Kidney (tissue), 14 donors: Measurements from ENCODE around the gene C4orf36. TPM values are rescaled to one million over a fixed set of nuclear protein-coding genes. Genes with fewer than 3 reads are reported as not detected.
A peak's percentile ranks its signal among the peaks of the same experiment; 100 is the strongest.
"Not testable (repeated sequence)": the region's sequence is repeated elsewhere in the genome, so short reads cannot be mapped to it uniquely, and the experiment has no call there.

Experiments used
- DNase-seq, 5 donors: peaks; one replicate each; pipeline ENCODE4 v3.0.0-alpha.2; 2013 to 2020
- FAIRE-seq: peaks from 2 replicates; lab custom pipeline; 2012; peaks lifted over from hg19 to GRCh38; lab: Jason Lieb, UNC
- H3K27ac ChIP-seq, 2 donors: one replicate each; pipeline ENCODE4 v1.7.0; 2013; ENCODE audit warnings: low read depth in 2 of 2, low read length in 2 of 2, inconsistent platforms in 1 of 2
- H3K27me3 ChIP-seq: one replicate; pipeline ENCODE4 v1.7.1; 2013; ENCODE audit warnings: low read length, inconsistent platforms; ENCODE audit not compliant: control insufficient read depth, insufficient read depth
- H3K36me3 ChIP-seq, 3 donors: one replicate each; pipeline versions ENCODE4 v1.7.0 to v1.7.1; 2013; ENCODE audit warnings: low read length in 3 of 3, control low read depth in 1 of 3, inconsistent platforms in 1 of 3; ENCODE audit not compliant: insufficient read depth in 3 of 3, control insufficient read depth in 2 of 3
- H3K4me1 ChIP-seq, 3 donors: one replicate each; pipeline versions ENCODE4 v1.7.0 to v1.7.1; 2013; ENCODE audit warnings: low read length in 3 of 3, inconsistent platforms in 1 of 3, low read depth in 1 of 3; ENCODE audit not compliant: control insufficient read depth in 2 of 3, insufficient read depth in 2 of 3
- H3K4me3 ChIP-seq, 3 donors: one replicate each; pipeline versions ENCODE4 v1.7.0 to v1.8.1; 2013; ENCODE audit warnings: low read length in 3 of 3, control low read depth in 1 of 3, inconsistent platforms in 1 of 3
- H3K9ac ChIP-seq, 3 donors: one replicate each; pipeline versions ENCODE4 v1.7.0 to v1.7.1; 2013; ENCODE audit warnings: low read length in 3 of 3, control low read depth in 1 of 3, inconsistent platforms in 1 of 3
- H3K9me3 ChIP-seq, 3 donors: one replicate each; pipeline versions ENCODE4 v1.7.0 to v1.7.1; 2013; ENCODE audit warnings: low read length in 3 of 3, control low read depth in 1 of 3, inconsistent platforms in 1 of 3; ENCODE audit not compliant: control insufficient read depth in 2 of 3, insufficient read depth in 1 of 3
- intact Hi-C: fragments of 100-400 bp; cut with DNase I; formaldehyde crosslinking; loops from one replicate; pipeline ENCODE4 v1.11.1; 2022
- polyA plus RNA-seq: library from polyadenylated mRNA; stranded (reverse); fragments of 350-450 nt; fragmentation: Illumina TruSeq; extraction: RNeasy Lipid Tissue Mini Kit (QIAGEN cat#74804); gene quantifications from one replicate; pipeline ENCODE4 v1.2.3, GENCODE V29; 2014; ENCODE audit warnings: low read depth, low replicate concordance; ENCODE audit not compliant: insufficient read depth
- total RNA-seq: library from RNA; stranded (reverse); fragmentation: NEBNext Ultra II Directional; extraction: Animal tissue kit (Norgen Biotek cat#: 25700); gene quantifications from one replicate; pipeline ENCODE4 v1.2.1, GENCODE V29; 2021
- TF ChIP-seq, protein P1 (sequence below): IDR thresholded peaks from 3 replicates; pipeline ENCODE4 v1.5.1; 2012; ENCODE audit warnings: mild to moderate bottlenecking, moderate library complexity, borderline replicate concordance; ENCODE audit not compliant: insufficient read depth; ENCODE audit errors: extremely low read depth
- donor health status: control.
- donor health status: control.
- donor health status: control.
- donor health status: control.
- donor health status: control.
- donor health status: DM: yes; HTN: yes; CAD: no.
- donor health status: Normal renal cell carcinoma (clear cell type).

Gene C4orf36
- total and polyA plus RNA-seq, 2 donors from 2014 or later, result 2.0 TPM; not detected in 1

GRCh38 chr4:86876894-86877685, 15.1 kb downstream of the C4orf36 start:
- no peak for FAIRE-seq
- peak in 2 of 5 donors; percentile 12 to 26 for DNase-seq
- no peak overlapping the region for H3K4me3 ChIP-seq
- intact Hi-C loops, result no loop called here
- no peak overlapping the region for H3K9ac ChIP-seq
- no peak overlapping the region for H3K27ac ChIP-seq
- no peaks in the 10 kb centered on the region for H3K27me3 ChIP-seq
- H3K4me1 ChIP-seq, result no peaks in the 10 kb centered on the region
- peaks cover 0 to 11% (median 3%) of the 10 kb centered on the region in 3 donors for H3K9me3 ChIP-seq
- TF ChIP-seq, protein P1, sequence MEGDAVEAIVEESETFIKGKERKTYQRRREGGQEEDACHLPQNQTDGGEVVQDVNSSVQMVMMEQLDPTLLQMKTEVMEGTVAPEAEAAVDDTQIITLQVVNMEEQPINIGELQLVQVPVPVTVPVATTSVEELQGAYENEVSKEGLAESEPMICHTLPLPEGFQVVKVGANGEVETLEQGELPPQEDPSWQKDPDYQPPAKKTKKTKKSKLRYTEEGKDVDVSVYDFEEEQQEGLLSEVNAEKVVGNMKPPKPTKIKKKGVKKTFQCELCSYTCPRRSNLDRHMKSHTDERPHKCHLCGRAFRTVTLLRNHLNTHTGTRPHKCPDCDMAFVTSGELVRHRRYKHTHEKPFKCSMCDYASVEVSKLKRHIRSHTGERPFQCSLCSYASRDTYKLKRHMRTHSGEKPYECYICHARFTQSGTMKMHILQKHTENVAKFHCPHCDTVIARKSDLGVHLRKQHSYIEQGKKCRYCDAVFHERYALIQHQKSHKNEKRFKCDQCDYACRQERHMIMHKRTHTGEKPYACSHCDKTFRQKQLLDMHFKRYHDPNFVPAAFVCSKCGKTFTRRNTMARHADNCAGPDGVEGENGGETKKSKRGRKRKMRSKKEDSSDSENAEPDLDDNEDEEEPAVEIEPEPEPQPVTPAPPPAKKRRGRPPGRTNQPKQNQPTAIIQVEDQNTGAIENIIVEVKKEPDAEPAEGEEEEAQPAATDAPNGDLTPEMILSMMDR, result no peak
- H3K36me3 ChIP-seq, result no peaks in the 10 kb centered on the region

- H3K27ac ChIP-seq, H3K36me3 ChIP-seq, H3K27me3 ChIP-seq, H3K4me1 ChIP-seq, FAIRE-seq, H3K4me3 ChIP-seq, DNase-seq, H3K9ac ChIP-seq, intact Hi-C loops: not testable (repeated sequence)
- peaks cover 0 to 11% (median 3%) of the 10 kb centered on the region in 3 donors for H3K9me3 ChIP-seq
These were observed 16.8 kb downstream of the C4orf36 start for GRCh38 chr4:86875436-86875835.

DNA sequence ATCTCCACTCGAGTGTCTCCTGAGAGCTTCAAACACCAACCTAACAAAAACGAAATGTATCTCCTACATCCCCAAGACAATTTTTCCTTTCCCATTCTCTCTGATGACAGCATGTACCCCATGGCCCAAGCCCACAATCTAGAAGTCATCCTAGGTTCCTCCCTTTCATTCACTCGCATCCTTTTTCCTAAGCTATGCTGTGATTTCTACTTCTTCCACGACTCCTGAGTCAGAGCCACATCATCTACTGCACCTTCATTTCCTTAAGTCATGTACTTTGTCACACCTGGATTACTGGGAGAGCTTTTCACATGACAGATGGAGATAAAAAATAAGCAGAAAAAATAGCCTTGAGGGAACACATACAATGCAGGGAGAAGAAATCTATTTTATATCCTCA, 20.1 kb downstream of the C4orf36 start:
- FAIRE-seq (no peak), DNase-seq (no peak)
- intact Hi-C loops, result no loop called here

DNA sequence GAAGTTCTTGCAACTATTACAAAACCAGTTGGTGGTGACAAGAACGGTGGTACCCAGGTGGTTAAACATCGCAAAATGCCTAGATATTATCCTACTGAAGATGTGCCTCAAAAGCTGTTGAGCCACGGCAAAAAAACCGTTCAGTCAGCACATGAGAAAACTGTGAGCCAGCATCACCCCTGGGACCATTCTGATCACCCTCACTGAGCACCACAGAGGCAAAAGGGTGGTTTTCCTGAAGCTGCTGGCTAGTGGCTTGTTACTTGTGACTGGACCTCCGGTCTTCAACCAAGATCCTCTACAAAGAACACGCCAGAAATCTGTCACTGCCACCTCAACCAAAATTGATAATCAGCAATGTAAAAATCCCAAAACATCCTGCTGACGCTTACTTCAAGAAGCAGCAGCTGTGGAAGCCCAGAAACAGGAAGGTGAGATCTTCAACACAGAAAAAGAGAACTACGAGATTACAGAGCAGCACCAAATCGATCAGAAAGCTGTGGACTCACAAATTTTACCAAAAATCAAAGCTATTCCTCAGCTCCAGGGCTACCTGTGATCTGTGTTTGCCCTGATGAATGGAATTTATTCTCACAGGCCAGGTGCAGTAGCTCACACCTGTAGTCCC, 21.7 kb downstream of the C4orf36 start:
- no peak for FAIRE-seq

More for the DNA sequence above, 20.1 kb downstream of the C4orf36 start:
- no peaks in the 10 kb centered on the region for H3K27me3 ChIP-seq
- H3K9ac ChIP-seq, result no peak overlapping the region
- H3K4me3 ChIP-seq, result no peak overlapping the region
- TF ChIP-seq, protein P1, result no peak
- no peaks in the 10 kb centered on the region for H3K4me1 ChIP-seq
- H3K9me3 ChIP-seq, result no peaks in the 10 kb centered on the region
- H3K36me3 ChIP-seq, result no peaks in the 10 kb centered on the region
- H3K27ac ChIP-seq, result no peak overlapping the region

More for the DNA sequence above, 21.7 kb downstream of the C4orf36 start:
- H3K4me3 ChIP-seq, result no peak overlapping the region
- H3K27me3 ChIP-seq, result no peaks in the 10 kb centered on the region
- no peak for DNase-seq
- TF ChIP-seq, protein P1, result no peak
- H3K9me3 ChIP-seq, result no peaks in the 10 kb centered on the region
- H3K27ac ChIP-seq, result no peak overlapping the region
- H3K4me1 ChIP-seq, result no peaks in the 10 kb centered on the region
- no peaks in the 10 kb centered on the region for H3K36me3 ChIP-seq
- intact Hi-C loops, result no loop called here
- no peak overlapping the region for H3K9ac ChIP-seq
